Panc1 (cell line): ENCODE results near the gene SAMD11. TPM values are rescaled to one million over a fixed set of nuclear protein-coding genes. Genes with fewer than 3 reads are reported as not detected.

ENCODE experiments used
- ATAC-seq: fragments of 200-7000 bp; cut with Tn5 transposase; 2 replicates; pipeline ENCODE4 v1.9.1; 2020; ENCODE audit warnings: mild to moderate bottlenecking, moderate library complexity
- BruUV-seq: library from RNA; stranded (reverse); fragments of 400-500 nt; replicated peaks from 2 replicates; lab custom pipeline; 2021; lab: Mats Ljungman, UMichigan
- CTCF ChIA-PET: fragments of 300-600 bp; sonication (Branson Sonifier 250); formaldehyde crosslinking; loops from one replicate; lab custom pipeline; 2022; ENCODE audit warnings: antibody characterized with exemption; lab: Charles Lee
- POLR2A ChIA-PET: fragments of 300-600 bp; sonication (Branson Sonifier 250); formaldehyde crosslinking; loops from one replicate; lab custom pipeline; 2022; ENCODE audit warnings: antibody characterized with exemption; lab: Charles Lee
- DNase-seq: peaks from one replicate; pipeline ENCODE4 v3.0.0-alpha.2; 2010; ENCODE audit warnings: low read depth, low spot score
- H3K27ac ChIP-seq: 2 replicates; pipeline ENCODE4 v1.5.1; 2011; ENCODE audit warnings: mild to moderate bottlenecking, low read length, inconsistent platforms
- H3K27me3 ChIP-seq: fragments of 200-500 bp; sonication (Bioruptor generic); 2 replicates; pipeline ENCODE4 v1.6.0; 2014; ENCODE audit warnings: low read length, inconsistent platforms; ENCODE audit not compliant: control insufficient read depth, insufficient read depth
- H3K36me3 ChIP-seq: fragments of 200-500 bp; sonication (Bioruptor generic); 2 replicates; pipeline ENCODE4 v1.5.1; 2014; ENCODE audit warnings: inconsistent platforms, mild to moderate bottlenecking, low read length, moderate library complexity; ENCODE audit not compliant: control insufficient read depth, insufficient read depth
- H3K4me1 ChIP-seq: 2 replicates; pipeline ENCODE4 v1.5.1; 2011; ENCODE audit warnings: inconsistent platforms, mild to moderate bottlenecking, low read length, moderate library complexity; ENCODE audit not compliant: control insufficient read depth, insufficient read depth
- H3K4me3 ChIP-seq, 2 experiments: 2 replicates each; pipeline ENCODE4 v1.5.1; 2011 to 2012; ENCODE audit warnings: low read depth in 2 of 2, low read length in 2 of 2, mild to moderate bottlenecking in 2 of 2, inconsistent platforms in 1 of 2, moderate library complexity in 1 of 2
- H3K9me3 ChIP-seq: fragments of 200-500 bp; sonication (Bioruptor generic); 2 replicates; pipeline ENCODE4 v1.5.1; 2014; ENCODE audit warnings: low read depth, mild to moderate bottlenecking, inconsistent platforms, low read length, moderate library complexity; ENCODE audit not compliant: control insufficient read depth, insufficient read depth
- CTCF ChIP-seq: fragments of 450-650 bp; IDR thresholded peaks from 2 replicates; pipeline ENCODE4 v1.5.1; 2017; ENCODE audit warnings: mild to moderate bottlenecking
- POLR2AphosphoS5 ChIP-seq: IDR thresholded peaks from 2 replicates; pipeline ENCODE4 v1.6.1; 2012; ENCODE audit warnings: mild to moderate bottlenecking, low read depth, low read length, moderate library complexity
- REST ChIP-seq, 2 experiments: IDR thresholded peaks; 2 replicates each; pipeline ENCODE4 v1.6.1; 2011 to 2012; ENCODE audit warnings: low read depth in 2 of 2, control low read depth in 1 of 2, low read length in 1 of 2, mild to moderate bottlenecking in 1 of 2, moderate library complexity in 1 of 2; ENCODE audit not compliant: insufficient read depth in 1 of 2
- SIN3A ChIP-seq: IDR thresholded peaks from 2 replicates; pipeline ENCODE4 v1.6.1; 2012; ENCODE audit warnings: low read depth, mild to moderate bottlenecking, low read length, moderate library complexity, borderline replicate concordance; ENCODE audit not compliant: insufficient read depth
- TCF7L2 ChIP-seq: IDR thresholded peaks from 2 replicates; pipeline ENCODE4 v1.6.1; 2011; ENCODE audit warnings: mild to moderate bottlenecking, low read depth, low read length, inconsistent platforms
- in situ Hi-C: cut with HindIII; loops from 2 replicates; pipeline ENCODE4 v1.10.0; 2016; ENCODE audit warnings: low sequenced_read_pairs, low pct_unique_long_range_greater_than_20kb
- intact Hi-C: fragments of 100-400 bp; cut with micrococcal nuclease; formaldehyde crosslinking; loops from one replicate; pipeline ENCODE4 v1.10.0; 2022; ENCODE audit not compliant: unreplicated experiment
- total RNA-seq: library from RNA; stranded (reverse); gene quantifications from one replicate; pipeline ENCODE4 v1.2.1, GENCODE V29; 2021; ENCODE audit not compliant: unreplicated experiment

The SAMD11 gene
- total RNA-seq, 1 experiment from 2014 or later: 51.8 TPM

- Histone ChIP-seq H3K27ac (no peak overlapping the region), H3K36me3 (no peaks in the 10 kb centered on the region), H3K4me1 (peaks cover 13% of the 10 kb centered on the region), H3K27me3 (no peaks in the 10 kb centered on the region), H3K9me3 (no peaks in the 10 kb centered on the region), H3K4me3 (no peak overlapping the region)
- in situ Hi-C loops: no loop called here
- ChIA-PET POLR2A (no interaction called here), CTCF (no interaction called here)
- intact Hi-C loops: no loop called here
- no peak for TF ChIP-seq POLR2AphosphoS5
- DNase-seq (no peak), ATAC-seq (no peak)
- no TSS peak for BruUV-seq
Measured at GRCh38 chr1:969260-969855, 45.6 kb downstream of the SAMD11 start.

GRCh38 chr1:970242-970972 is 46.7 kb downstream of the SAMD11 start:
- Histone ChIP-seq H3K4me3 (no peak overlapping the region), H3K27me3 (no peaks in the 10 kb centered on the region), H3K9me3 (no peaks in the 10 kb centered on the region), H3K27ac (no peak overlapping the region), H3K4me1 (peaks cover 13% of the 10 kb centered on the region), H3K36me3 (no peaks in the 10 kb centered on the region)
- ATAC-seq: no peak
- TF ChIP-seq POLR2AphosphoS5: no peak
- no peak for TF ChIP-seq REST (IDR thresholded peaks at IDR 0.05; ENCODE audit: insufficient read depth in 1 of 2, low read depth in 2 of 2, low read length in 1 of 2)
- no peak for TF ChIP-seq TCF7L2
- TF ChIP-seq CTCF: no peak
- no peak for TF ChIP-seq SIN3A
- CTCF ChIA-PET: no interaction called here
- BruUV-seq: no TSS peak
- intact Hi-C loops: no loop called here
- in situ Hi-C loops: no loop called here
- no peak for DNase-seq
- POLR2A ChIA-PET: no interaction called here
